CD14-positive monocyte (primary cell): ENCODE measurements around the gene RYR2. TPM values are rescaled to one million over a fixed set of nuclear protein-coding genes. Genes with fewer than 3 reads are reported as not detected.

ENCODE experiments used
- DNase-seq, 3 donors: peaks; one replicate each; pipeline ENCODE4 v3.0.0-alpha.2; 2011 to 2022
- H2AFZ ChIP-seq: 2 replicates; pipeline ENCODE4 v1.6.0; 2012; ENCODE audit warnings: mild to moderate bottlenecking, low read depth, low read length, inconsistent platforms; ENCODE audit not compliant: insufficient read depth, poor library complexity, severe bottlenecking
- H3K27ac ChIP-seq, 2 donors: 1 replicate in 1 of 2; 2 replicates in 1 of 2; pipeline ENCODE4 v1.5.1; 2012 to 2013; ENCODE audit warnings: low read length in 2 of 2, control low read depth in 1 of 2, inconsistent platforms in 1 of 2, low read depth in 1 of 2, mild to moderate bottlenecking in 1 of 2
- H3K27me3 ChIP-seq, 2 donors: one replicate each; pipeline versions ENCODE4 v1.6.0 to v1.6.1; 2011 to 2013; ENCODE audit warnings: low read length in 2 of 2; ENCODE audit not compliant: control insufficient read depth in 2 of 2, insufficient read depth in 2 of 2
- H3K36me3 ChIP-seq, 2 donors: replicated peaks in 1 of 2; 1 replicate in 1 of 2; 2 replicates in 1 of 2; pipeline versions ENCODE4 v1.5.1 to v1.6.1; 2012 to 2013; ENCODE audit warnings: low read length in 2 of 2, control low read depth in 1 of 2, inconsistent platforms in 1 of 2, mild to moderate bottlenecking in 1 of 2; ENCODE audit not compliant: insufficient read depth in 2 of 2, control insufficient read depth in 1 of 2
- H3K4me1 ChIP-seq, 2 donors: 1 replicate in 1 of 2; 2 replicates in 1 of 2; pipeline versions ENCODE4 v1.5.1 to v1.6.1; 2012 to 2013; ENCODE audit warnings: low read length in 2 of 2, control low read depth in 1 of 2, inconsistent platforms in 1 of 2, mild to moderate bottlenecking in 1 of 2, moderate library complexity in 1 of 2; ENCODE audit not compliant: insufficient read depth in 2 of 2, control insufficient read depth in 1 of 2
- H3K4me2 ChIP-seq: replicated peaks from 2 replicates; pipeline ENCODE3; 2012; ENCODE audit warnings: low read length, moderate library complexity, mild to moderate bottlenecking; ENCODE audit not compliant: poor library complexity, severe bottlenecking; ENCODE audit errors: extremely low read depth
- H3K4me3 ChIP-seq, 3 experiments: fragments of 200-600 bp in 1 of 3; sonication (generic) in 1 of 3; replicated peaks in 1 of 3; 1 replicate in 2 of 3; 2 replicates in 1 of 3; pipeline ENCODE4 v1.5.1; 2011 to 2013; ENCODE audit warnings: low read length in 3 of 3, mild to moderate bottlenecking in 3 of 3, control low read depth in 2 of 3, low read depth in 2 of 3, inconsistent platforms in 1 of 3, moderate library complexity in 1 of 3
- H3K79me2 ChIP-seq: 2 replicates; pipeline ENCODE4 v1.6.0; 2012; ENCODE audit warnings: mild to moderate bottlenecking, control low read depth, inconsistent platforms, low read length, moderate library complexity; ENCODE audit not compliant: insufficient read depth
- H3K9ac ChIP-seq: 2 replicates; pipeline ENCODE4 v1.6.0; 2017; ENCODE audit warnings: low read length, mild to moderate bottlenecking; ENCODE audit not compliant: insufficient read depth, poor library complexity, severe bottlenecking
- H3K9me3 ChIP-seq, 2 donors: replicated peaks in 1 of 2; 1 replicate in 1 of 2; 2 replicates in 1 of 2; pipeline versions ENCODE4 v1.5.1 to v1.6.1; 2012 to 2013; ENCODE audit warnings: low read length in 2 of 2, control low read depth in 1 of 2; ENCODE audit not compliant: control insufficient read depth in 1 of 2, insufficient read depth in 1 of 2
- H4K20me1 ChIP-seq: 2 replicates; pipeline ENCODE4 v1.6.0; 2012; ENCODE audit warnings: mild to moderate bottlenecking, low read length, control low read depth, moderate library complexity; ENCODE audit not compliant: insufficient read depth
- H3K27ac Mint-ChIP-seq, 7 donors: one replicate each; pipeline ENCODE4 v1.8.0; 2020; ENCODE audit warnings: mild to moderate bottlenecking in 7 of 7, mixed read lengths in 7 of 7, moderate library complexity in 6 of 7, inconsistent platforms in 2 of 7
- H3K27me3 Mint-ChIP-seq, 3 donors: one replicate each; pipeline ENCODE4 v1.8.0; 2021 to 2022; ENCODE audit warnings: low read depth in 3 of 3, mild to moderate bottlenecking in 3 of 3, mixed read lengths in 3 of 3, moderate library complexity in 3 of 3, inconsistent platforms in 1 of 3
- H3K36me3 Mint-ChIP-seq, 2 donors: one replicate each; pipeline ENCODE4 v1.8.0; 2020; ENCODE audit warnings: mixed read lengths in 2 of 2, inconsistent platforms in 1 of 2, mild to moderate bottlenecking in 1 of 2
- H3K4me1 Mint-ChIP-seq: one replicate; pipeline ENCODE4 v1.8.0; 2020; ENCODE audit warnings: mild to moderate bottlenecking, mixed read lengths
- H3K4me3 Mint-ChIP-seq, 2 donors: one replicate each; pipeline ENCODE4 v1.8.0; 2020; ENCODE audit warnings: mild to moderate bottlenecking in 2 of 2, mixed read lengths in 2 of 2, moderate library complexity in 1 of 2
- H3K9me3 Mint-ChIP-seq, 7 donors: one replicate each; pipeline ENCODE4 v1.8.0; 2020 to 2022; ENCODE audit warnings: mixed read lengths in 7 of 7, mild to moderate bottlenecking in 6 of 7, moderate library complexity in 6 of 7, inconsistent platforms in 2 of 7
- WGBS: methylation state at CpG from one replicate; pipeline ENCODE4 v1.1.5; 2013; ENCODE audit warnings: missing lambda C conversion rate; ENCODE audit not compliant: insufficient coverage; 5-methylcytosine and 5-hydroxymethylcytosine counted together
- intact Hi-C, 2 donors: fragments of 100-400 bp; cut with micrococcal nuclease; formaldehyde crosslinking; loops; one replicate each; pipeline versions ENCODE4 v1.15.0 to v1.15.1; 2023
- polyA plus RNA-seq, 3 donors: library from polyadenylated mRNA; depleted of rRNA in 1 of 3; unstranded in 2 of 3; stranded (reverse) in 1 of 3; fragments of 300-500 nt in 2 of 3; fragments of >200 nt in 1 of 3; fragmentation: Illumina TruSeq in 2 of 3; gene quantifications; 1 replicate in 2 of 3; 2 replicates in 1 of 3; pipeline ENCODE4 v1.2.3, GENCODE V29; 2012 to 2021
- TF ChIP-seq, protein P1 (sequence below): fragments of 200-600 bp; IDR thresholded peaks from one replicate; pipeline ENCODE4 v1.8.0; 2022; ENCODE audit warnings: antibody characterized with exemption, mild to moderate bottlenecking

RYR2 gene
- polyA plus RNA-seq, 3 donors, result not detected

DNA sequence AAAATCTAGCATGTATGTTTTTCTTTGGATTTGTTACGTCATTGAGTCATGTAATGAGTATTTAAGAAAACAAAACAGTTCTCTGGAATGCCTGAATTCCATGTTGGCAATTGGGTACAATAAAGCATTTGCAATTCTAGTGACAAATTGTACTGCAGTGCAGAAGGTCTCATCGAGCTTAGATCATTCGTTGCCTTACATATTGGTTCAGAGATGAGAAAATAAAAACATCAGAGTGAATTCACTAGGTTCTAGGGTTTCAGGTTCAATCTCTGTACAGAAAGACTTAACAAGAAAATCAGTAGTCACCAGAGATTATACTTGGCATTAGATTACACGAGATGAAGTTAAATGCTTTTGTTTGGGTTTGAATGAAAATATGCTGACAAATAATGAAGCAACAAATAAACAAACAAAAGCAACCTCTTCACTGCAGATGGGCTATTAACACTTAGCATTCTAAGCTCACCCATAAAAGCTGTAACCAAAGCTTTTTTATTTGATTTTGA, 124.7 kb downstream of the RYR2 start:
- intact Hi-C loops, result no loop called here
- Histone ChIP-seq H3K27me3 (no peaks in the 10 kb centered on the region), H3K9me3 (no peaks in the 10 kb centered on the region), H2AFZ (no peak overlapping the region), H3K36me3 (no peaks in the 10 kb centered on the region), H3K4me2 (no peak overlapping the region), H3K4me3 (no peak overlapping the region), H3K79me2 (no peaks in the 10 kb centered on the region), H3K9ac (no peak overlapping the region), H4K20me1 (no peaks in the 10 kb centered on the region), H3K27ac (no peak overlapping the region), H3K4me1 (no peaks in the 10 kb centered on the region)
- H3K36me3 Mint-ChIP-seq, result no peaks in the 10 kb centered on the region
- no peak for DNase-seq
- H3K27me3 Mint-ChIP-seq, result peaks cover 0 to 2% (median 1%) of the 10 kb centered on the region in 3 donors
- H3K27ac Mint-ChIP-seq, result no peak overlapping the region
- 86% methylated on average over 3 of the region's 4 CpGs for WGBS
- no peaks in the 10 kb centered on the region for H3K4me1 Mint-ChIP-seq
- TF ChIP-seq, protein P1, sequence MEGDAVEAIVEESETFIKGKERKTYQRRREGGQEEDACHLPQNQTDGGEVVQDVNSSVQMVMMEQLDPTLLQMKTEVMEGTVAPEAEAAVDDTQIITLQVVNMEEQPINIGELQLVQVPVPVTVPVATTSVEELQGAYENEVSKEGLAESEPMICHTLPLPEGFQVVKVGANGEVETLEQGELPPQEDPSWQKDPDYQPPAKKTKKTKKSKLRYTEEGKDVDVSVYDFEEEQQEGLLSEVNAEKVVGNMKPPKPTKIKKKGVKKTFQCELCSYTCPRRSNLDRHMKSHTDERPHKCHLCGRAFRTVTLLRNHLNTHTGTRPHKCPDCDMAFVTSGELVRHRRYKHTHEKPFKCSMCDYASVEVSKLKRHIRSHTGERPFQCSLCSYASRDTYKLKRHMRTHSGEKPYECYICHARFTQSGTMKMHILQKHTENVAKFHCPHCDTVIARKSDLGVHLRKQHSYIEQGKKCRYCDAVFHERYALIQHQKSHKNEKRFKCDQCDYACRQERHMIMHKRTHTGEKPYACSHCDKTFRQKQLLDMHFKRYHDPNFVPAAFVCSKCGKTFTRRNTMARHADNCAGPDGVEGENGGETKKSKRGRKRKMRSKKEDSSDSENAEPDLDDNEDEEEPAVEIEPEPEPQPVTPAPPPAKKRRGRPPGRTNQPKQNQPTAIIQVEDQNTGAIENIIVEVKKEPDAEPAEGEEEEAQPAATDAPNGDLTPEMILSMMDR, result no peak
- no peak overlapping the region for H3K4me3 Mint-ChIP-seq
- peaks cover 0 to 3% (median 1%) of the 10 kb centered on the region in 7 donors for H3K9me3 Mint-ChIP-seq

DNA sequence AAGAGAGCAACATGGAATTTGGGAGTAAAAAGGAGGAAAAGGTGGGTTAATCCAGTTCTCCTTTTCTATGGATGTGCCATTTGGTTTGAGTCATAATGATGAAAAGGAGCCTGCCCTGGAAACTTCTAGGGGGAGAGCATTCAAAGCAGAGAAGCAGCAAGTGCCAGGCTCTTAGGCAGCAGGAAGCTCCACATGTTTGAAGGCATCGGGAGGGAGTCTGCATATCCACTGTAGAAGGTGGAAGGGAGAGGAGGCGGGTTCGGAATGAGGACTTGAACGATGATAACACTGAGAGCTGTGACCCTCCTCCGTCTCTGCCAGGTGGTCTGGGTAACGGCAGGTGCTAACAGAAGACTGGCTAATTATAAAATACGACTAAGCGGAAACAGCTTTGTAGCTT, 128.2 kb downstream of the RYR2 start:
- DNase-seq, result no peak
- no peaks in the 10 kb centered on the region for H3K79me2 ChIP-seq
- Mint-ChIP-seq H3K27ac (no peak overlapping the region), H3K36me3 (no peaks in the 10 kb centered on the region), H3K9me3 (peaks cover 0 to 5% (median 1%) of the 10 kb centered on the region in 7 donors), H3K4me3 (no peak overlapping the region), H3K27me3 (peaks cover 0 to 2% (median 1%) of the 10 kb centered on the region in 3 donors), H3K4me1 (no peaks in the 10 kb centered on the region)
- no peak overlapping the region for H3K27ac ChIP-seq
- intact Hi-C loops, result no loop called here
- no peak overlapping the region for H3K9ac ChIP-seq
- WGBS, result 85% methylated on average over 5 of the region's 8 CpGs
- TF ChIP-seq, protein P1, result no peak
- no peaks in the 10 kb centered on the region for H3K9me3 ChIP-seq
- no peaks in the 10 kb centered on the region for H4K20me1 ChIP-seq
- H3K4me3 ChIP-seq, result no peak overlapping the region
- no peaks in the 10 kb centered on the region for H3K27me3 ChIP-seq
- H3K4me2 ChIP-seq, result no peak overlapping the region
- no peak overlapping the region for H2AFZ ChIP-seq
- no peaks in the 10 kb centered on the region for H3K36me3 ChIP-seq
- no peaks in the 10 kb centered on the region for H3K4me1 ChIP-seq
